ENCODE data around the gene CYP24A1. TPM values are rescaled to one million over a fixed set of nuclear protein-coding genes. Genes with fewer than 3 reads are reported as not detected.
A peak's percentile ranks its signal among the peaks of the same experiment; 100 is the strongest.

CYP24A1 gene
- 6.6 and 15.5 TPM in 2 replicates for total RNA-seq

GRCh38 chr20:54173653-54174456 is at the start of gene CYP24A1:
TSS of gene CYP24A1 (minus strand) at chr20:54173986. CDS start at chr20:54173579, 407 bp downstream.
- no peak for DNase-seq (ENCODE audit: low read depth)

DNA sequence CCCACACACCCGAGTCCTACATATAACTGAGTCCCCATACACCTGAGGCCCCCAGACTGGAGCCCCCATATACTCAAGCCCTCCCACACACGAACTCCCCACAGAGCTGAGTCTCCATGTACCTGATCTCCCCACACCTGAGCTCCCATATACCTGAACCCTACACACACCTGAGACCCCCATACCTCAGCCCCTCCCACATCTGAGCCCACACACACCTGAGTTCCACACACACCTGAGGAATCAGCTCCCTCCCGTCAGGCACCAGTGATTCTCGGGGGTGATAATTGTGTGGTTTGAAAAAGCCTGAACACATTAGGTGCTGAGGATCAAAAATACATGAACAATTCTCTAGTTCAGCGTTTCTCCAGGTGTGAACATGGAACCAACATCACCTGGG is 49.5 kb upstream of the CYP24A1 start:
- DNase-seq (ENCODE audit: low read depth), result no peak

- DNase-seq (ENCODE audit: low read depth), result peak; percentile 13
Measured at GRCh38 chr20:54221996-54222890, 48.5 kb upstream of the CYP24A1 start.

DNA sequence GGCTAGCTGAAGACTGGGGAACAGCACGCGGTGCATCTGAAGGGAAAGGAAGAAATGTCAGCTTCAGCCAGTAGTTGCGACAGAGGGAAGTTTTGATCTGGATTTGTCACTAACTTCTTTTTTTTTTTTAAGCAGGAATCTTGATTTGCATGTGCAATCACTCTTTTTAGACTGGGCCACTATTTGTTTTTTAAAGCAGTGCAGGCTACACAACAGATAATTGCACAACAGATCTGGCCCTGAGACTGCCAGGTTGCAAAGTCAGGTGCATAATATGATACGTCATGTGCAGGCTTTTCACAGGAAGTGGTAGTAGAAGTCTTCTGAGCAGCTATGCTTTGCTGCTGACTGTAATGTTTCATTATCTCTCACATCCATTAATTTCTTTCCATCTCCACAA is 47.6 kb upstream of the CYP24A1 start:
- DNase-seq (ENCODE audit: low read depth), result peak; percentile 33

DNA sequence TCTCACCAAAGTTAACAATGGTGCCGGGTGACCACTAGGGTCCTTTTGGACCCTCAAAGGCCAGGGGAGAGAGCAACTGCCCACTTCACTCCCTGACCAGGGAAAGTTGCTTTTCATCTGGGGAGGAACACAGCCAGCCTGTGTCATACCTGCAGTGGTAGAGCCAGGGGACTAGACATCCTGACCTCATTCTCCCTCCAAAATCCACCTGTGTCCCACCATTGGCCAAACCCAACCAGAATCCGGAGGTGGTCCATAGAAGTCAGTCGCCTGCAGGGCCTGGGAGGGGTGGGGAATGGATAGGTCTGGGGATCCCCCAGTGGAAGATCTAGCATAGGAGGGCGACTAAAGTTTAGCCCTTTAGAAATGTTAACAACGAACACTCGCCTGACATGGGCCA is 46.9 kb upstream of the CYP24A1 start:
- DNase-seq (ENCODE audit: low read depth), result no peak

DNA sequence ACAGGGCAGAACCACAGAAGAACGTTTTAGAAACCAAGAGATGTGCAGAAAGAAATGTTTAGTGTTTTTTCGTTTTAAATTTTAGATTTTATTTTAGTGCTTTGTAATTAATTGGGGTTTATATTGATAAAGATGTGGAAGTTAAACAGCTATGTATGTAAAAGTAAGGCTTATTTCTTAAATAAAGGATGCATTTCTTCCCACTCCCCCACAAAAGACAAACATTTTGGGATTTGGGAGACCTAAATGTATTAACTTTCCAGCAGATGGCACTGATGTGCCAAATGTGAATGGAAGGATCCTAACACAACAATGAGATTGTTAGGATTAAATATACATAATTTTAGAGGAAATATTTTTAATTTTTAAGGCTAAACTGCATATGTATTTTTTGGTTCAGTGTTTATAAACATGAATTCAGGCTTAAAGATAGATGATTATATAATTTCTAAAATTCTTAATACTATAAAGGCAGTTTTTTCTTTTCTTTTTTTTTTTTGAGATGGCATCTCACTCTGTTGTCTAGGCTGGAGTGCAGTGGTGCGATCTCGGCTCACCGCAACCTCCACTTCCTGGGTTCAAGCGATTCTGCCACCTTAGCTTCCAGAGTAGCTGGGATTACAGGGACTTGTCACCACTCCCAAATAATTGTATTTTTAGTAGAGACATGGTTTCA is 46.1 kb upstream of the CYP24A1 start:
- peak; percentile 57 for DNase-seq (ENCODE audit: low read depth)

DNA sequence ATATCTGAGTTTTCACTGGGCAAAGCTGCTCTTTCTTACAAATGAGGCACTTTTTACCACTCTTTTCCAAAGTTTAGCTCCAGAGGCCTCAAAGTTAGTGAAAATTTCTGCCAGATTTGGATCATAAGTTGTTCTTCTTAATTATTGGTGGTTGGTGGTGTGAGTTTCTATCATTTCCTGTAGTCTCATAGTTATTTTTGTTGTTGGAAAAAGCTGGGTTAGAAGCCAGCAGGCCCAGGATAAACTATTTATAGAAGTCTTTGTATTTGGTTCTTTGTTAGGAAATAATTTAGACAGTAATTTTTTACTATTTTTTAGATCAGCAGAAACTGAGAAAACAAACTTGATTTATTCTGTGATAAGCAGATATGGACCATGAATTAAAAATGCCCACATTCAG is 44.7 kb upstream of the CYP24A1 start:
- DNase-seq (ENCODE audit: low read depth), result no peak

DNA sequence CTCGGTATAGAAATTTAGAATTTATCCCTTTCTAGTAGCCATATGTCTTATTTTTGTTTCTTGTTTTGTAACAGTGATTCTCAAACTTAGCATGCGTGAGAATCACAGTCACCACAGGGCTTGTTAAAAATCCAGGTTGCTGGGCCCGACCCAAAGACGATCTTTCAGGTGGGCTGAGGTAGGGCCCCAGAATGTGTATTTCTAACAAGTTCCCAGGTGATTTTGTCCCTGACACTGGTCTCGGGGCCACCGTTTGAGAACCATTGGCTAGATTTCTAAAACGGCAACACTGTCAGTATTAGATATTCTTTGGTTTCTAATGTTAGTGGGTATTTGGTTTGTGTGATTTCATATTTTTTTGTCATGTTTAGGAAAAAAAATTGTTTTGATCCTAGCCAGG is 44.0 kb upstream of the CYP24A1 start:
- no peak for DNase-seq (ENCODE audit: low read depth)

GRCh38 chr20:54215157-54215789 is 41.5 kb upstream of the CYP24A1 start:
- no peak for DNase-seq (ENCODE audit: low read depth)

GRCh38 chr20:54214566-54214965 is 40.8 kb upstream of the CYP24A1 start:
- no peak for DNase-seq (ENCODE audit: low read depth)

GRCh38 chr20:54212871-54213270 is 39.1 kb upstream of the CYP24A1 start:
- no peak for DNase-seq (ENCODE audit: low read depth)

- no peak for DNase-seq (ENCODE audit: low read depth)
Measured at GRCh38 chr20:54212226-54212625, 38.4 kb upstream of the CYP24A1 start.

GRCh38 chr20:54209216-54209813 is 35.5 kb upstream of the CYP24A1 start:
- DNase-seq (ENCODE audit: low read depth), result no peak

GRCh38 chr20:54208548-54209176 is 34.9 kb upstream of the CYP24A1 start:
- peak; percentile 84 for DNase-seq (ENCODE audit: low read depth)

DNA sequence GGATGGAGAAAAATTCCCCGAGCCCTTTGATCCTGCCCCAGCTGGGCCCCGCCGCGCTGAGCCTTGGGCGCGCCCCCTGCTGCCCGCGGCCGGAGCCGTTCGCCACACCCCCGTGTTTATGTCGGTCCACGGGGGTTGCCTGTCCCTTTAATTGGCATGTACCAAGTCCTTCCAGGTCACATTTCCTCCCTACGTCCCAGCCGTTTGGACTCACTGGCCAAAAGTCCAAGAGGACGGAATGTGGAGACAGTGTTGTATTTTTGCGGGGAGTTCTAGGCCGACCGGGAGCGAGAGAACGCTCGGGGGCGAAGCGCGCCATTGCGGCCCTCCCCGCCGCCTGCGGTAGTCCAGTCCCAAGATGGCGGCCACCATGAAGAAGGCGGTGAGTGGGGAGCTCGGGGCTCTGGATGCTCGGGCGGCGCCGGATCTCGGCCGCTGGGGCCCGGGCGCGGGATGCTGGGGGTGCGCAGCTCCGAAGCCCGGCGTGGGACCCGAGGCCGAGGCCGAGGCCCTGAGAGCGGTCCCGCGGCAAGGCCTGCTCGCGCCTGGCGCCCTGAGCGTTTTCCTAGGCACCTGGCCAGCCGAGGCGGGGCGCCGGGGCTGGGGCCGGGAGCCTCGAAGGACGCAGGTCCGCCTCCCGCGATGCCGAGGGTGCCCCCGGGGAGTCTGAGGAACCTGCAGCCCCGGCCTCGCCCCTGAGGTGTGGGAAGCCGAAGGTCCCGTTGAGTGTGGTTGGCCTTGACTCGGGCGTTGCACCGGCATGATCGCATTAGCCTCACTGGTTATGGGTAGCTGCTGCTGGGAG is 34.2 kb upstream of the CYP24A1 start, which contains the start of gene PFDN4:
Gene PFDN4 (plus strand): TSS at position 345 of the 805 bp plus-strand sequence. CDS start 14 bp downstream, at position 359.
- DNase-seq (ENCODE audit: low read depth), result peak; percentile 53

GRCh38 chr20:54207053-54207742 is 33.4 kb upstream of the CYP24A1 start:
- no peak for DNase-seq (ENCODE audit: low read depth)

DNA sequence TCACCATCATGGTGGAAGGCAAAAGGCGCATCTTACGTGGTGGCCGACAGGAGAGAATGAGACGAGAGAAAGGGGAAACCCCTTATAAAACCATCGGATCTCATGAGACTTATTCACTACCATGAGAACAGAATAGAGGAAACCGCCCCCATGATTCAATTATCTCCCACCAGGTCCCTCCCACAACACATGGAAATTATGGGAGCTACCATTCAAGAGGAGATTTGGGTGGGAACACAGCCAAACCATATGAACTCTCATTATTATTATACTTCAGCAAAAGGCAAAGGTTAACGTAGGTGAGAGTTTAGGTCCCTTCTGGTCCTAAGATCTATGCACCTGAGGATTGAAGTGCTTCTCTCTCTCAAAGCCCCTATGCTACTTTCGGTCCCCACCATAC is 31.7 kb upstream of the CYP24A1 start:
- DNase-seq (ENCODE audit: low read depth), result no peak

GRCh38 chr20:54204481-54204880 is 30.7 kb upstream of the CYP24A1 start:
- DNase-seq (ENCODE audit: low read depth), result no peak

DNA sequence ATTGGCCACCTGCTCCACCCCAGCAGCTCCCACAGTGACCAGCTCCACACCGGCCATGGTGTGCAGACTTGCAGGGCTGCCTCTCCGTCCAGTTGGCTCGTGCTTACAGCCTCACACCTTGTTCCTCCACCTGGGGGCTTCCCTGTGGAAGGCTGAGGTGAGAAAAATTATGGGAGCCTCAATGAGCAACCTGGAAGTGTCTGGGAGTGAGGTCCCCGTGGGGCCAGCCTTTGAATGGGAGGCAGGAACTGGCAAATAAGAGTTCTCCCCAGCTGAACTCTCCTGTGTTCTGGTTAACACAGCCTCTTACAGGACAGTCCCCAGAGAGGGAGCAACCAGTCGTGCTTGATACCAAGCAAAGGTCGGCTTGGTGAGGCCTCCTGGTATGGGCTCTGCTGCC is 30.3 kb upstream of the CYP24A1 start:
- DNase-seq (ENCODE audit: low read depth), result no peak
